ENCODE data around the gene LCN10. TPM values are rescaled to one million over a fixed set of nuclear protein-coding genes. Genes with fewer than 3 reads are reported as not detected.
"Not testable (repeated sequence)": the region's sequence is repeated elsewhere in the genome, so short reads cannot be mapped to it uniquely, and the experiment has no call there.

Gene LCN10
- total and polyA plus RNA-seq, 9 of the 15 experiments (the other 6 are each of a cell fraction or from before 2014, with no cell fraction given) = 0.10 to 0.21 (median 0.14) TPM; not detected in 6

GRCh38 chr9:136766410-136767120 lies 23.8 kb upstream of the LCN10 start:
- BruUV-seq (replicated peaks); TF ChIP-seq CREB1 (IDR thresholded peaks at IDR 0.05); ATF3 (CRISPR knock-in tag; conservative IDR thresholded peaks at IDR 0.05); TOE1 (CRISPR knock-in tag; IDR thresholded peaks at IDR 0.05; ENCODE audit: borderline replicate concordance, low read depth): not testable (repeated sequence)
- TF ChIP-seq TFE3 (CRISPR knock-in tag; IDR thresholded peaks at IDR 0.05) (peak; percentile 72), BHLHE40 (IDR thresholded peaks at IDR 0.05; ENCODE audit: low read length) (peak; percentile 63; the same call in 1 of the 2 replicates), MNT (conservative IDR thresholded peaks at IDR 0.05) (0 out of 4 replicates have a peak, but pooled peaks of 1 of the 2 experiments have one; percentile 30), SMARCA4 (IDR thresholded peaks at IDR 0.05) (peak; percentile 18; the same call in 1 of the 2 replicates), ARID1B (IDR thresholded peaks at IDR 0.05) (peak; percentile 43; the same call in 1 of the 2 replicates), RAD51 (IDR thresholded peaks at IDR 0.05; ENCODE audit: borderline replicate concordance, low read depth) (peak; percentile 88), CREB1 (CRISPR knock-in tag; IDR thresholded peaks at IDR 0.05) (0 out of 2 replicates have a peak, but pooled peaks have one; percentile 18), USF1 (CRISPR knock-in tag; IDR thresholded peaks at IDR 0.05) (peak; percentile 90), ATF3 (IDR thresholded peaks at IDR 0.05) (peak; percentile 88), ZEB2 (IDR thresholded peaks at IDR 0.05) (peak; percentile 74; the same call in 1 of the 2 replicates), USF2 (CRISPR knock-in tag; IDR thresholded peaks at IDR 0.05) (peak; percentile 81), DPF2 (IDR thresholded peaks at IDR 0.05) (peak; percentile 35; the same call in 1 of the 2 replicates), CBFA2T2 (conservative IDR thresholded peaks at IDR 0.05) (peak; percentile 47), TOE1 (IDR thresholded peaks at IDR 0.05; ENCODE audit: borderline replicate concordance) (peak; percentile 76)

More at GRCh38 chr9:136766410-136767120, 23.8 kb upstream of the LCN10 start:
- H3K9me3 ChIP-seq (replicated peaks; ENCODE audit: control insufficient read depth, insufficient read depth, low read depth, low read length); H3K27me3 ChIP-seq (ENCODE audit: control insufficient read depth in 2 of 2, insufficient read depth in 2 of 2, low read length in 2 of 2); H3K9me1 ChIP-seq (ENCODE audit: control insufficient read depth, insufficient read depth, low read length); H3K36me3 ChIP-seq (ENCODE audit: control insufficient read depth, insufficient read depth, low read length); in situ Hi-C loops (cut with MboI); H3K79me2 ChIP-seq (ENCODE audit: control insufficient read depth, insufficient read depth, low read length); H3K4me3 ChIP-seq; H2AFZ ChIP-seq (ENCODE audit: low read depth, low read length); ATAC-seq; H3K27ac ChIP-seq (ENCODE audit: extremely low read depth, low read depth, low read length); H4K20me1 ChIP-seq (replicated peaks; ENCODE audit: control insufficient read depth, insufficient read depth, low read length); H3K9ac ChIP-seq (ENCODE audit: insufficient read depth in 1 of 2, low read depth in 2 of 2, low read length in 2 of 2): not testable (repeated sequence)
- intact Hi-C loops (cut with micrococcal nuclease) = loop anchor here (1.0 kb wide), 1 partner anchor 18 kb away; no protein-coding TSS in a partner anchor
- WGBS (ENCODE audit: insufficient coverage, low coverage, missing lambda C conversion rate) = 11% methylated on average over 9 of the region's 18 CpGs
- Histone ChIP-seq H3K4me2 (ENCODE audit: insufficient read depth, low read length) (peak overlapping the region; percentile 37), H3K4me1 (replicated peaks in 1 of 2; ENCODE audit: control insufficient read depth in 2 of 2, insufficient read depth in 2 of 2, low read length in 2 of 2) (peaks cover 16 to 51% of the 10 kb centered on the region in 2 experiments; a peak in 4 of 5 replicates)
- FAIRE-seq = peak; percentile 86
- peak in 1 of 4 experiments; percentile 75 for DNase-seq (ENCODE audit: extremely low read depth in 1 of 4, low spot score in 3 of 4)
- CTCF ChIA-PET (ENCODE audit: low intra/inter-chr PET ratio) = interaction anchor here (1.3 to 1.4 kb wide), 2 partner anchors 18 to 24 kb away, joined by 4 to 8 read pairs; partner anchors contain the start of gene TMEM141
- POLR2A ChIA-PET = interaction anchor here (0.9 to 1.2 kb wide), 4 partner anchors 8 to 40 kb away, joined by 3 to 5 read pairs (median 3); no protein-coding TSS in a partner anchor
